Measurements from ENCODE around the gene SLC25A39.

DNA sequence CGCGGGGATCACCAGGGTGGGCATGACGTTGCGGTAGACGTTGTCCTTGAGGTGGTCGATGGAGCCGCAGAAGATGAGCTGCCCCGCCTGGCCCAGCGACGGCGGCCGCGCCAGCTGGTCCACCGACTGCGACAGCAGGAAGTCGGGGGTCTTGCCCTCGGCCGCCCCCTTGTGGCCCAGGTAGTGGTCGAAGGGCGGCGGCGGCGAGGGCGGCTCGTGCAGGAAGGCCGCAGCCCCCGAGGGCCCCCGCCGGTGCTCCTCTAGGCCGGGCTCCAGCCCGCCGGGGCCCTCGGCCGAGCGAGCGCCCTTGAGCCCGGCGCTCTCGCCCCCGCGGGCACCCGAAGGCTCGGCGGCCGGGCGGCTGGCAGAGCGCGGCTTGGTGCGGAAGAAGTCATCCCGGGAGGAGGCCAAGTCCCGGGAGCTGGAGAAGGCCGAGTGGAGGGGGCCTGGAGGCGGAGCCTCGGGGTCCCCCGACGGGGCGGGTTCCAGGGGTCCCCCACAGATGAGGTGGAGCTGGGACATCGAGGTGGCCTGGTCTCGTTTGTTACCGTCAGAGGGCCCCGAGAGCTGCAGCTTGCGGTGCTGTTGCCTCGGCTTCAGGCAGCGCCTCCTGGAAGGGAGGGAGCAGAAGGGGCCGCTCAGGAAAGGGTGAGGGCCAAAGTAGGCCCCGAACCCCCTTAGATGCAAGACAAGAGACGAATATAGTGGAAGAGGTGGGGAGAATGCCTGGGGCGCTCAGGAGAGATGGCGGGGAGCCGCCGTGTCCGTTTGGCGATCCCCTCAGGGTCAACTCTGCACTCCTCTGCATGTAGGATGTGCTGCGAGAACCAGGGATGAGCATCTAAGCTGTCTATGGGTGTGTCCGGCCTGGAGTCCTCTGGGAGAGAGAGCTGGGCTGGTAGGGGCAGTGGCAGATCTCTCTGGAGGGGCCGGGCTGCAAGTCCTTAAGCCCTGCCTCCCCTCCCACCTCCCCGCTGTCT, 30.2 kb upstream of the SLC25A39 start:
- TF ChIP-seq, protein P1, sequence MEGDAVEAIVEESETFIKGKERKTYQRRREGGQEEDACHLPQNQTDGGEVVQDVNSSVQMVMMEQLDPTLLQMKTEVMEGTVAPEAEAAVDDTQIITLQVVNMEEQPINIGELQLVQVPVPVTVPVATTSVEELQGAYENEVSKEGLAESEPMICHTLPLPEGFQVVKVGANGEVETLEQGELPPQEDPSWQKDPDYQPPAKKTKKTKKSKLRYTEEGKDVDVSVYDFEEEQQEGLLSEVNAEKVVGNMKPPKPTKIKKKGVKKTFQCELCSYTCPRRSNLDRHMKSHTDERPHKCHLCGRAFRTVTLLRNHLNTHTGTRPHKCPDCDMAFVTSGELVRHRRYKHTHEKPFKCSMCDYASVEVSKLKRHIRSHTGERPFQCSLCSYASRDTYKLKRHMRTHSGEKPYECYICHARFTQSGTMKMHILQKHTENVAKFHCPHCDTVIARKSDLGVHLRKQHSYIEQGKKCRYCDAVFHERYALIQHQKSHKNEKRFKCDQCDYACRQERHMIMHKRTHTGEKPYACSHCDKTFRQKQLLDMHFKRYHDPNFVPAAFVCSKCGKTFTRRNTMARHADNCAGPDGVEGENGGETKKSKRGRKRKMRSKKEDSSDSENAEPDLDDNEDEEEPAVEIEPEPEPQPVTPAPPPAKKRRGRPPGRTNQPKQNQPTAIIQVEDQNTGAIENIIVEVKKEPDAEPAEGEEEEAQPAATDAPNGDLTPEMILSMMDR (conservative IDR thresholded peaks at IDR 0.05 in 1 of 2, IDR thresholded peaks at IDR 0.05 in 1 of 2; ENCODE audit: low read depth in 1 of 2, low read length in 2 of 2) = no peak
- TF ChIP-seq EZH2 (IDR thresholded peaks at IDR 0.05; ENCODE audit: low read length, missing control alignments) = no peak
